ENCODE measurements around the gene MYO1F.

MYO1F gene

DNA sequence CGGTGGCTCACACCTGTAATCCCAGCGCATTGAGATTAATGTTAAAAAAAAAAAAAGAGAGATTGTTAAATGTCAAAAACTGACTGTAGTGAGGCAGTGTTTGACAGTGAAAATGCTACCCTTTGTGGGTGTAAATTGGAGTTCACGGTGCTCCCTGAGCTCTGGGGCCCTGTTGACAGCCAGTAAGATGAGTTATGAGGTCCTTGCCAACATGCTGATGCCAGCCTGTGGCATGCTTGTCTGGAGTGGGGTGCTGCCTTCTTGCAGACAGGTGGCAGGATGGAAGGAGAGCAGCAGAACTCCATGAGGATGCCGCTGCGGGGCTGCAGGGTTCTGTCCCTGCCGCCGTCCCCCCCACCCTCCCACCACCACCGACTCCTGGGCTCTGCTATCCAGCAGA is 100.7 kb downstream of the MYO1F start:
- H3K4me1 ChIP-seq (ENCODE audit: insufficient read depth, low read length) = no peaks in the 10 kb centered on the region
- peaks cover 42% of the 10 kb centered on the region for H3K36me3 ChIP-seq (ENCODE audit: insufficient read depth, low read length)
- no peak overlapping the region for H3K9ac ChIP-seq (ENCODE audit: low read depth, low read length)
- H3K9me3 ChIP-seq (ENCODE audit: control insufficient read depth, insufficient read depth, low read length) = no peaks in the 10 kb centered on the region

DNA sequence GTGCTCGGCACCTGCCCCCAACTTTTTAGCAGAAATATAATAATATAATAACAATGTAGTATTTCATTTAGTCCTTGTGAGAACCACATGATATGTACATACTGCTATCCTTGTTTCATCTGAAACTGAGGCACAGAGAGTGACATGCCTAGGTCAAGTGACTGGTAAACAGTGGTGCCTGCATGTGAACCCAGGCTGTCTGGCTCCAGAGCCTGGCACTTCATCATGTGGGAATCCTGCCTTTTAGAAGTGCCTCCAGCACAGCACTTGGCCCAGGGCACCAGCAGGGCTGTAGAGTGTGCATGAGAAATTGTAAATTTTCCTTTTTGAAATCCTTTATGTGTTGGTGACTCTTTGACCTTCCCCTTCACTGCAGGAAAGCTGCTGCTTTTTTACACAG is 102.2 kb downstream of the MYO1F start:
- Histone ChIP-seq H3K9ac (ENCODE audit: low read depth, low read length) (no peak overlapping the region), H3K36me3 (ENCODE audit: insufficient read depth, low read length) (peaks cover 53% of the 10 kb centered on the region), H3K9me3 (ENCODE audit: control insufficient read depth, insufficient read depth, low read length) (no peaks in the 10 kb centered on the region), H3K4me1 (ENCODE audit: insufficient read depth, low read length) (no peaks in the 10 kb centered on the region)

- H3K9me3 ChIP-seq (ENCODE audit: control insufficient read depth, insufficient read depth, low read length) = no peaks in the 10 kb centered on the region
- no peaks in the 10 kb centered on the region for H3K4me1 ChIP-seq (ENCODE audit: insufficient read depth, low read length)
- no peak overlapping the region for H3K9ac ChIP-seq (ENCODE audit: low read depth, low read length)
- peaks cover 64% of the 10 kb centered on the region for H3K36me3 ChIP-seq (ENCODE audit: insufficient read depth, low read length)
Measured at GRCh38 chr19:8473648-8474476, 103.4 kb downstream of the MYO1F start.
